DMS153 treated with DMSO at 0.1 percent for 48 hours (cell line): ENCODE results near the gene KIAA0513.
A peak's percentile ranks its signal among the peaks of the same experiment; 100 is the strongest.

ENCODE experiments used
- DNase-seq: peaks from one replicate; lab custom pipeline; 2025; ENCODE audit not compliant: unreplicated experiment; lab: John Stamatoyannopoulos, UW

KIAA0513 gene

GRCh38 chr16:85003725-85004586, 23.6 kb upstream of the KIAA0513 start:
- DNase-seq = no peak

- no peak for DNase-seq
These were observed 22.9 kb upstream of the KIAA0513 start for GRCh38 chr16:85004587-85005205.

DNA sequence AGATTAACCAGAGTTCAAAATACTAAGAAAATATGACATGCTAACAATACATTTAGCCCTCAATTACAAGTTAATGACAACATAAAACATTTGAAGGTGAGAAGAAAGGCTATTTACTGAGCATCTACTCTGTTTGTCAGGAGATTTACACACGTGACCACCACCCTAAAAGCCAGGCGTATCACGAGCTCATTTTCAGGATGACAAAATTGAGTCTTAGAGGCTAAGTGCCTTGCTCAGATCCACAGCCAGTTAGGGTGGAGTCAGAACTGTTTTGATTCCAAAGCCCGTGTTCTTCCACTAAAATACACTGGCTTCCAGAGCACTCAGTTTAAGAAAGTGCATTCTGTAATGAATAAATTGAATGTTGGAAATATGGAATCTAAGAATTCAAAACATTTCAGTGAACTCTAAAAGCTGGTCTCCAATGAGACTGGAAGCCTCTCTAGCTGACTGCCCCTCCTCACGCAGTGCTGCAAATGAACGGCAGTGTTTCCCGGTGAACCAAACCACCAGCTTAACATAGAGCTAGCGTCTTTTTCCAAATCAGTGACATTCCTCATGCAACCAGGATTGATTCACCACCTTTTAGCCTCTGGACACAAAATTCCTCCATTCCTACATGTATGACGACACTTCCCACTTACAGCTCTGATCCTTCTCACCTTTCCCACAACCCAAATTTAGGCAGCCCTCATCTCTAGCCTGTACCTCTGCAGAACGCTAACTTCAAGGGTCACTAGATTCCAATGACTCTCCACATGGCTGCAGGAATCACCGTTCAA, 22.1 kb upstream of the KIAA0513 start:
- DNase-seq = no peak

- DNase-seq = no peak
These were observed 21.0 kb upstream of the KIAA0513 start for GRCh38 chr16:85006639-85007038.

DNA sequence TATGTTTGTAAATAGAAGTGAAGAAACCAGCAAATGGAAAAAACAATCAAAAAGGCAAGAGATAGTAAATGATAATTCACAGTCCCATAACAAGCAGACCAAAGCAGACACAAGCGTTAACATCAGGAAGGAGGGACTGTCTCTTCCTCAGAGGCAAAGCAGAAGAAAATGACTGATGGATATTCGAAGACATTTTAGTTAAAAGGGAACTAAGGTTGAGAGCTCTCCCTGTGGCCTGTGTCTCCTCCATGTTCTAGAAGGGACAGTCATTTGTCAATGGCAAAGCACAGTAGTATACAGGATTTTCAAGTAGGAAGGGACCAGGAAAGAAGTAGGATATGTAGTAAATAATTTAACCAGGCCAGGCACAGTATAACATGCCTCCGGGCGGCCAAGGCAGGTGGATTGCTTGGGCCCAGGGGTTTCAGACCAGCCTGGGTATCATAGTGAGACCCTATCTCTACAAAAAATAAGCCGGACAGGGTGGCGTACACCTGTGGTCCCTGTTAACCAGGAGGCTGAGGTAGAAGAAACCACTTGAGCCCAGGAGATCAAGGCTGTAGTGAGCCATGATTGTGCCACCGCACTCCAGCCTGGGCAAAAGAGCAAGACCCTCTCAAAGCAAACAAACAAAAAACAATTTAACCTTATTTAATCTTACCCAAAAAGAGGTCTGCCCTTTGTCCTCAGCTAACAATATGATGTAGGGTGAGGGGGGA, 19.9 kb upstream of the KIAA0513 start:
- no peak for DNase-seq

DNA sequence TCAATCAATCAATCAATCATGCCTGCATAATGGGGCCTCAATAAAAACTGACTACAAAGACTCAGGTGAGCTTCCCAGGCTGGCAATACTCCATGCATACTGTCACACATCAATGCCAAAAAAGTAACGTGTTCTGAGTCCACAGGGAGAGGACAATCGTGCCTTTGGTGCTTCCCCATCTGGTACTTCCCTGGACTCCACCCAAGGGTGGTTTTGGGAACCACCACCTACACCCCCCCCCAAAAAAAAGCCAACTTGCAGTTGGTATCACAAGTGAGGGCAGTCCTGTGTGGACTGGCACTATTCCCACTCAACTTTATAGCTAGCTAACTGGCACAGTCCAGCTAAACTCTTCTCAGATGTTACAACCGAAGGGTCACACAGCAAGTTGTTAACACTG, 19.3 kb upstream of the KIAA0513 start:
- DNase-seq = no peak

DNA sequence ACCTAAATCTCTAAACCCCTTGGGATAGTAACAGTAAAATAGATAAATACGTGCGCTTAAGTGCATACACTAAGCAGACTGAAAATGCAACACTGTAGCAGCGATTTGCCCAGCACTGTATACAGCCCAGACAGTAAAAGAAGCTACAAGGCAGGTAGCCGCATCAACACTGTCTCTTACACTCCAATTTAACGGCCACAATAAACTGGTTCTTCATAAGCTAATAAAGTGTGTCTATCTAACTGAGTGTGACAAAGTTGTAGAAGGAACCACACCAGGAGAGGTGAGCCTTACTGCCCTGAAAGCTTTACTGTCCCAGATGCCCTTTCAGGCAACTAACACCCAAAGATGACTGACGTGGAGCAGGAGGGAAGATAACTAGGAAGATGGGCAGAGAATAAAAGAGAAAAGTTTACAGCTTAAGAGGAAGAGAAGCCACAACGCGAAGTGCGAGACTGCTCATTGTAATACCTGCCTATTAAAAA, 17.1 kb upstream of the KIAA0513 start:
- no peak for DNase-seq

DNA sequence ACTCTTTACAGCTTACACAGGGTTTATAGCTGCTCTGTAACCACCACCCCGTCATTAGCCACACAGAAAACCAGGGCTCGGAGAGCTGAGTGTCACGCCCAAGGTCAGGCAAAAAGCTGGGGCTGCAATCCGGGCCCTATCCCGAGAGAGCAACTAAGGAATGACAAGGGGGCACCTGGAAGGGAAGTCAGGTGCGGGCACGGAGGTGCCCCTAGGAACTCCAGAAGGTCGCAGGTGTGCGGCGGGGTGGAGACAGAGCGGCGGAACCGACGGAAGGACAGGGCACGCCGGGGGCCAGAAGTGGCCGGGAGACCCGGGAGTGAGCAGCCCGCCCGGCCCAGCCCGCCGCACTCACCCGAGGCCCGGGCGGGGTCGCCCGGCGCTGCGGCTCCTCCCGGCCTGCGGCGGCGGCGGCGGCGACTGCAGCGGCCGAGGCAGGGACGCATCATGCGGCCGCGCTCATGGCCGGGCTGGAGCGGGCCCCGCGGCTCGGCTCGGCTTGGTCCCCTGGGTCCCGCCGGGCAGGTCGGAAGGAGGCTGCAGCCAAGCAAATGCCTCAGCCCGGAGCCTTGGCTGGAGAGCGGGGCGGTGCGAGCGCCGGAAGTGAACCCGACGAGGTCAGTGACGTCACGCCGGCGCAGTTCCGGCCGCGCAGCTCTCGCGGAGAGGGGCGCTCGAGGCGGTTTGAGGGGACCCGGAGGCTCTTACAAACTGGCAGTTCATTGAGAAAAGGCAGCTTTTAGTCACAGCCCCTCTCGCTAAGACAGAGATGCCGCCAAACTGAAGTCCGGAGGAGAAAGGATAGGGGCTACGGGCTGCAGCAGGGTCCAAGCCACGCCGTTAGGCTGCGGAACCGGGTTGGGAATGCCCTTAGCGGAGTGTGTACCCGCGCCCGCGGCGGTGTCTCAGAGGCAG, 16.4 kb upstream of the KIAA0513 start, which contains the start of gene ZDHHC7:
ZDHHC7 (minus strand) TSS at position 605 of the 915 bp plus-strand sequence. CDS start 20,917 bp downstream, outside the sequence.
- DNase-seq = peak; percentile 63

- DNase-seq = no peak
These were observed 15.7 kb upstream of the KIAA0513 start for GRCh38 chr16:85011846-85012284.

GRCh38 chr16:85014311-85014710, 13.3 kb upstream of the KIAA0513 start:
- no peak for DNase-seq

DNA sequence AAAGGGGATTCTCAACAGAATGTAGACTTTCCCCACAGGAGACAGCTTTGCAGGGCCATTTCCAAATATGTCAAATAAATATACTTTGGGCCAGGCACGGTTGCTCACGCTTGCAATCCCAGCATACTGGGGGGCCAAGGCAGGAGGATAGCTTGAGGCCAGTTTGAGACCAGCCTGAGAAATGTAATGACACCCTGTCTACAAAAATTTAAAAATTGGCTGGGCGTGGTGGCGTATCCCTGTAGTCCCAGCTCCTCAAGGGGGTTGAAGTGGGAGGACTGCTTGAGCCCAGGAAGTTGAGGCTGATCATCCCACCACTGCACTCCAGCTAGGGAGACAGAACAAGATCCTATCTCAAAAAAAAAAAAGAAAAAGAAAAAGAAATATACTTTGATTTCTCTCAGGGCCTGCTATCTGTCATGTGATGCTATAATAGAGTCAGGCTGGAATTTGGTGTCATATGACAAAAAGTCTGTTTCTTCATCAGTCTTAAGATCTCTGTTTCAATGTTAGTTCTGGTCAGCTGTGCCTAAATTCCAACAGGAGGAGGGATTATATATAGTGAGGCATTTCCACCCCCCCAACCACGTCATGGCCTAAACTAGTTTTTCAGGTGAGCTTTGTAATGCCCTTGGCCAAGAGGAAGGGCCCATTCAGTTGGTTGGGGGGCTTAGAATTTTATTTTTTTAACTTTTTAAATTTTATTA, 12.0 kb upstream of the KIAA0513 start:
- no peak for DNase-seq

- no peak for DNase-seq
These were observed 10.4 kb upstream of the KIAA0513 start for GRCh38 chr16:85017151-85017550.

GRCh38 chr16:85017633-85018032, 10.0 kb upstream of the KIAA0513 start:
- DNase-seq = no peak

DNA sequence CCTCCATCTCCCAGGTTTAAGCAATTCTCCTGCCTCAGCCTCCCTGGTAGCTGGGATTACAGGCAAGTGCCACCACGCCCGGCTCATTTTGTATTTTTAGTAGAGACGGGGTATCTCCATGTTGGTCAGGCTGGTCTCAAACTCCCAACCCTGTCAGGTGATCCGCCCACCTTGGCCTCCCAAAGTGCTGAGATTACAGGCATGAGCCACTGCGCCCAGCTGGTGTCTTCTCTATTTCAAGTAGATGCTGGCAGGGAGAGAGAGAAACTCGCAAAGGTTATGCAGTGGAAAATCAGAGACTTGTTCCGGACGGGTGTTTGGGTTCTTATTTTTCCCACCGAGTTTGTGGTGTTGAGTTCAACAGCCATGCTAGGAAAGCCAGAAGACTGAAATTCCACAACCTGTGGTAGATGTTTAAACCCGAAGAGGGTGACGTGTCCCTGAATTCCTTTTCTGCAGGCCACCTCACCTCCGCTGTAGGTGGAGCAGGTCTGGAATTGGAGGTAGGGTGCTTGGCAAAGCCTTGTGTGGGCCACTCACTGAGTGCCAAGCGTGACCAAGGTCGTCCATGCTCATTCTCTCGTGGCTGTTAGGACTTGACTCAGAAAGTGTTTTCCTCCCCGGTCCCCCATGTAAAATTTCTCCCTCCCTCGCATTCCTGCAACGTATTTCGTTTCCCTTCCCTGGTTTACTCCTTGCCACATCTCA, 8.9 kb upstream of the KIAA0513 start:
- DNase-seq = no peak

DNA sequence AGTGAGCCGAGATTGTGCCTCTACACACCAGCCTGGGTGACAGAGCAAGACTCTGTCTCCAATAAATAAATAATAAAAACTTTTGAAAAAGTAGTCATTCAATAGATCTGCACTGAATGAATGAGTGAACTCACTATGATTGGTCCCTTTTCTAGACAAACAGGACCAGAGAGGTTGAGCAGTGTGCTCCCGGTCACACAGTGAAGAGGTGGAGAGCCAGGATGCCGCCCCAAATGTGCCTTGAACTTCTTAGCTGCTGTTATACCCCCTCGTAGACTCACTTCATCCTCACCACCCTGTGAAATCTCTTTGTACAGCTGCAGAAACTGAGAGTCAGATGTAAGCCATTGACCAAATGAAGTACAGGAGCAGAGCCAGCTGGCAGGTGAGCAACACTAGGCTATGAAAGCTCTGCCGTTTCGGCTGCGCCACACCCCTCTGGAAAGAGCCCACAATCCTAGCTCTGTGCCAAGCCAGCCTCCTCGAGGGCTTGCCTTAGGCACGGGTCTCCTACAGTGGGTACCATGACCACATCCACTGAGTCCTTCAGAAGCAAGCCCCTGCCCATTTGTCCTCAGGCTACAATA, 7.8 kb upstream of the KIAA0513 start:
- no peak for DNase-seq

- no peak for DNase-seq
These were observed 1.6 kb upstream of the KIAA0513 start for GRCh38 chr16:85025781-85026653.

DNA sequence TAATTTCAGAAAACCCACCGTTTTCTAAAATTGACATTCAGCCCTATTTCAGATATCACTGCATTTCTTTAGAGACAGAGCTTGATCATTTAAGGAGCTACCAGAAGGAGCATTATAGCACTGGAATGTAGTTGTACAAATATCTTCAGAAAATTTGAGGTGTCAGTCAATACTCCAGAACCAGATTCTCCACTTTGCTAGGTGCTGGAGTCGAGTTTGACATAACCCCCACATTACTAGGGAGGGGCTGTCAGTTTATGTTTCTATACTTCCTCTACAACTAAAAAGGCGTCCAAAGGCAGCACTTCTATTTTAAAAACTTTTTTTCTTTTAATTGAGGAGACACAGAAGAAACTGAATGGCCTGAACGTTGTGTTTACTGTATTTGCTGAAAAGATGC, 892 bp upstream of the KIAA0513 start:
- DNase-seq = no peak
